Left colon (tissue), 2 donors: ENCODE measurements around the gene ATP9A. TPM values are rescaled to one million over a fixed set of nuclear protein-coding genes. Genes with fewer than 3 reads are reported as not detected.
"Not testable (repeated sequence)": the region's sequence is repeated elsewhere in the genome, so short reads cannot be mapped to it uniquely, and the experiment has no call there.

Source experiments
- ATAC-seq: fragments of 200-7000 bp; cut with Tn5 transposase; one replicate; pipeline ENCODE4 v1.9.1; 2020; ENCODE audit warnings: mild to moderate bottlenecking, moderate library complexity
- DNase-seq, 2 donors: peaks; one replicate each; pipeline ENCODE4 v3.0.0-alpha.2; 2020
- intact Hi-C, 2 donors: fragments of 100-400 bp; cut with DNase I in 1 of 2; cut with micrococcal nuclease in 1 of 2; formaldehyde crosslinking; loops; one replicate each; pipeline versions ENCODE4 v1.11.2 to v1.14.0; 2022; cut with DNase I, micrococcal nuclease
- total RNA-seq, 2 donors: library from RNA; stranded (reverse); fragmentation: NEBNext Ultra II Directional; extraction: Animal tissue kit (Norgen Biotek cat#: 25700); gene quantifications; one replicate each; pipeline ENCODE4 v1.2.1, GENCODE V29; 2021
- donor health status: DM: no; HTN: no; CAD: no.
- donor health status: DM: yes; HTN: yes; CAD: no.

ATP9A gene
- total RNA-seq, 2 donors from 2014 or later, result 66.8 to 90.1 TPM

DNA sequence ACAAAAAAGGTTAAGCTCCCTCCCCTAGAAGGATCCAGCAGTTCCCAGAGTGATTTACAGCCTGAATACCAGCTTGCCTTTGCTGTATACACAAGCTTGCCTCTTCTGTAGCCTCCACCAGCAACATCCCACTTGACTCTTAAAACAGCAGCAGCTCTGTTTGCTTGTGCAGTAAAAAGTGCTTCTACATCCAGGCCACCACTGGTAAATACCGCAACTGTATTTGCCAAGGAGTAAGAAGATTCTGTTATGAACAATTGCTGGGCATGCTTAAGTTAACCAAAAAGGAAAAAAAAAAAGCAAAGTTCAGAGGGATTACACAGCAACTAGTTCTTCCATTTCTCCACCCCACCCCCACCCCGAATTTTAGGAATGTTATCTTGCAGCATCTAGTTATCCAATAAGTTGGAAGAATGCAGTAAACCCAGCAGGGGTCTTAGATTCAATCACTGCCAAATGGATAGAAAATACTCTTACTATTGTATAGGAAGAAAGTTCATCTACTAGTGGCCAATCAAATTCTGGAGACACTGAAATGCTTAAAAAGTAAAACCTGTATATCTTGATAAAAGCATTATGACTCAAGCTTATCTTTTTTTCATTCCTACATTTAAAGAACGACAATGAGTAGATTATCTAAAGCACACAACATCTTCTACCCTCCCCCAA is 29.3 kb upstream of the ATP9A start:
- DNase-seq (no peak), ATAC-seq (no peak)
- intact Hi-C loops, result no loop called here

DNA sequence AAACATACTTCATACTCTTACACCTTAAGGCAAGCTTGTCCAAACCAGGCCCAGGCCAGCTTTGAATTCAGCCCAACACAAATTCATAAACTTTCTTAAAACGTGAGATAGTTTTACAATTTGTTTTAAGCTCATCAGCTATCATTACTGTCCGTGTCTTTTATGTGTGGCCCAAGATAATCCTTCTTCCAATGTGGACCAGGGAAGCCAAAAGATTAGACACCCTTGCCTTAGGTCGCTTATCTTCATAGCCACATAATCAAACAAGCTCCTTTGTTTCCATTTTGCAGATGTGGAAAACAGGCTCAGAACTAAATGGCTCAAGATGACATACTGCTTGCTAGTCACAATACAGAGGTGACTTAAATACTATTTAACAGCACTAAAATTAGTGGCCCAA is 28.1 kb upstream of the ATP9A start:
- intact Hi-C loops, result no loop called here
- no peak for DNase-seq
- no peak for ATAC-seq

DNA sequence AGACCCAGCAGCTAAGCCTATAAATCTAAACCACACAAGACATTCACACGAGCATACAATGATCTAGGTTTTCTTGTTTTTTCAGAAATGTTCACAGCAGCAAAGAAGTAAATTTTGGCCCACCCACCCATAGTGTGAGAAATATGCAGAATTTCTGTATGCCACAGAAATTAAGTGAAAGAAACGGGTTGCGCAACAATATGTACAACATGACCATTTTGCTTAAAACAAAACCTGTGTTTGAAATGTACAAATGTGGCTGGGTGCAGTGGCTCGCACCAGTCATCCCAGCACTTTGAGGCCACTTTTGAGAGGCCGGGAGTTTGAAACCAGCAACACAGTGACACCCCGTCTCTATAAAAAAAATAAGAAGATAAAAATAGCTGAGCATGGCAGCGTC is 24.8 kb upstream of the ATP9A start:
- no peak for ATAC-seq
- DNase-seq, result no peak
- intact Hi-C loops, result no loop called here

DNA sequence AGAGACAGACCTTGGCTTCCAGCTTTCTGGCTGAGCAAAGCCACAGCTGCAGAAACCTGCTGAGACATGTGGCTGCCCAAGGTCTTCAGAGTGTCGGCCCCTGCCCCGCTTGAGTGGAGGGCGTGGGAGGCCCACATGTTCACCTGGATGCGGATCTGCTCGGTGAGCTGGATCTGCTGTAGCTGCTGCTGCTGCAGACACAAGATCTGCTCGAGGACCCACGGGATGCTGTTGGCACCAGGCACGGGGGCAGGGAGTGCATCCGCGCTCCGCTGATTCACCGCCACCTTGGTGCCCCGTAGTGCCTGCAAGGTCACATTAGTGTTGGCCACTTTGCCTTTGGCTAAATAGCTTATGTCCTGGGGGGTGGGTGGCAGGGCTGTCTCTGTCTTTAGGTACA is 23.4 kb upstream of the ATP9A start:
- intact Hi-C loops, result no loop called here
- ATAC-seq (no peak), DNase-seq (no peak)

DNA sequence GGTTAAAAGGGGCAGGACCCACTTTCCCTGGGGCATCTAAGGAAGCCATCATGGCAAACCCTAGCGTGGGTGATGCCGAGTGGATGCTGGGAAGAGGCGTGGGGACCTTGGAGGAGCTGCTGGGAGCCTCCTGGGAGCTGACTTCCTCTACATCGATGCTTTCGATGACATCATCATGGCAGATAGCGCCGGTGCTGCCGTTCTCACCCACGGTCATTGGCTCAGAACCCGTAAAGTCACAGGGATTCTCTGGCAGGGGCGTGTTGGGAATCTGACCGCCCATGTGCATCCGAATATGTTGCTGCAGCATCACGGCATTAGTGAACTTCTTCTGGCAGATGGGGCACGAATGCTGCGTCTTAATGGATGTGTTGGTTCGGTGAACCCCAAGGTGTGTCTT is 22.1 kb upstream of the ATP9A start:
- DNase-seq, result no peak
- intact Hi-C loops, result no loop called here
- no peak for ATAC-seq

DNA sequence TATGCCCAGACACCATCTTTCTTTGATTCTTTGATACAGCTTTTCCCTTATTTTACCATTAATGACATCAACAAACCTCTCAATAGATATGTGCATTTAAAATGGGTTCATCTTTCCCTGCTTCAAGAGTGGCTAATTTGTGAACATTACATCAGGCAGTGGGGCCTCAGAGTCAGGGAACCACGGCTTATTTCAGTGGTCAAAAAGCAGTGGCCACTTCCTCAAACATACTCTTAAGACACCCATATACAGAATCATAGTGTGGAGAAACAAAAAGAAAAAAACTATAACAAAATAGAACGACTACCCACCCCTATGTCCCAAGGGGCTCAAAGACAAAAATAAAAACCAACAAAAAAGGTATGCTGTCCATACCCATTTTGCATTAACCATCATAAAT is 21.2 kb upstream of the ATP9A start:
- intact Hi-C loops, result no loop called here
- ATAC-seq (no peak), DNase-seq (no peak)

DNA sequence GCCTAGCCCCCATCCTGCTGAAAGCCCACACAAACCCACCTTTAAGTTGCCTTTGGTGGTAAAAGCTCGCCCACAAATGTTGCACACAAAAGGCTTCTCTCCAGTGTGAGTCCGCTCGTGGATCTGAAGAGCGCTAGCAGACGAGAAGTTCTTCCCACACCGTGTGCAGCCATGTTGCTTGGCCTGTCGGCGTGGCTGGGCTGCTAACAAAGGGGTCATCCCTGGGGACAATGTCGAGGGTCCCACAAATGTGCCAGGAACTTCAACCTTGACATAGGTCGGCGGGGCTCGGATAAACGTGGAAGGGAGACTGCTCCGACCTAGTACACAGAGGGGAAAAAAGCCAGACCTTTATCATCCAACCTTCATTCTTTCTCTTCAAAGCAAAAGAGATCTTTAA is 20.6 kb upstream of the ATP9A start:
- DNase-seq, result no peak
- ATAC-seq, result no peak
- intact Hi-C loops, result no loop called here

DNA sequence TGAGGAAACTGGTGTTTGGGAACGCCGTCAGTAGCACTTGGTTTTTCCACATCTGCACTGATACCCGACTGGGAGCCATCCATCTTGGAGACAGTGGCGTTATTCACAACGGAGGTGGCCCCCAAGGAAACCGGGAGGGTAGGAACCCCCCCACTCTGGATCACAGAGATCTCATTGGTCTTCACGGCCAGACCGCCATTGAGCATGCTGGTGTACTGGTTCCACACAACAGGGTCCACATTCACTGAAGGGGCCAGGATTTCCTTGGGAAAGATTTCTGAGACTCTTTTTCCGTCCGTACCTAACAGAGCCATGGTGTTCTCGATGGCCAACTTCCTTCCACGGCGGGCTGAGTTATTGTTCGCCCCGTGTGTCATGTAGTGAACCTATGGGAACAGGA is 16.1 kb upstream of the ATP9A start:
- no peak for DNase-seq
- ATAC-seq, result no peak
- intact Hi-C loops, result no loop called here

DNA sequence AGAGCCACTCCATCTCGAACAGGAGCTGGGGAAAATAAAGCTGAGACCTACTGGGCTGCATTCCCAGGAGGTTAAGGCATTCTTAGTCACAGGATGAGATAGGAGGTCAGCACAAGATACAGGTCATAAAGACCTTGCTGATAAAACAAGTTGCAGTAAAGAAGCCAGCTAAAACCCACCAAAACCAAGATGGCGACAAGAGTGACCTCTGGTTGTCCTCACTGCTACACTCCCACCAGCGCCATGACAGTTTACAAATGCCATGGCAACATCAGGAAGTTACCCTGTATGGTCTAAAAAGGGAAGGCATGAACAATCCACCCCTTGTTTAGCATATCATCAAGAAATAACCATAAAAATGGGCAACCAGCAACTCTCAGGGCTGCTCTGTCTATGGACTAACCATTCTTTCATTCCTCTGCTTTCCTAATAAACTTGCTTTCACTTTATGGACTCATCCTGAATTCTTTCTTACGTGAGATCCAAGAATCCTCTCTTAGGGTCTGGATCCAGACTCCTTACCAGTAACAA is 10.1 kb upstream of the ATP9A start:
- ATAC-seq, DNase-seq, intact Hi-C loops: not testable (repeated sequence)

DNA sequence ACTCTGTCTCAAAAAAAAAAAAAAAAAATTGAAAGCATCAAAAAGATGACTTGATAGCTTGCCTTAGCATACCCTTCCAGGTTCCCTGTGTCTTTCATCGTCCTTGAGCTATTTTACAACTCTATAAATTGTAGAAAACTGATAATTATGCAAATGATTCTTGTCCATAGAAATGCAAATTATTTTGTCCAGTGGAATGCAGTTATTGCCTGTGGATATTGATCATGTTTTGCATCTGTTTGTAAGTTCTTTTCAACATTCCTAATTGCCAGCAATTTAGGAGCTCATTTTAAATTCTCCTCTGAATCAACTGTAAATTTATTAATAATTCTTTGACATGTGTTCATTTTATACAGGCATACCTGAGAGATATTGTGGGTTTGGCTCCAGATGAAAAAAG is 7.1 kb upstream of the ATP9A start:
- intact Hi-C loops, result no loop called here
- ATAC-seq (no peak), DNase-seq (no peak)

DNA sequence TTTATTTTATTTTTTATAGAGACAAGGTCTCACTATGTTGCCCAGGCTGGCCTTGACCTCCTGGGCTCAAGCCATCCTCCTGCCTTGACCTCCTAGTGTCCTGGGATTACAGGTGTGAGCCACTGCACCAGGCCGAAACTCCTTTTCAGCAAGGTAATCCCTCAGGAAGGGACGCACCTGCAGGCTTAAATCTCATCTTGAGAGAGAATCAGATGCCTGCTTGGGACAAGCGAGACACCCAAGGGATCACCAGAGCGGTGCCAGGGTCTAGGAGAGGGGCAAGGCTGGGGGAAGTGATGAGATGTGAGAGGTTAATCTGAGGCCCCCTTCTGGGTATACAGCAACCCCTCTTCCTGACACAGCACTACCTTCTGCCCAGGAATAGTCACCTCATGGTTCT is 4.0 kb upstream of the ATP9A start:
- DNase-seq, result no peak
- no peak for ATAC-seq
- intact Hi-C loops, result no loop called here

DNA sequence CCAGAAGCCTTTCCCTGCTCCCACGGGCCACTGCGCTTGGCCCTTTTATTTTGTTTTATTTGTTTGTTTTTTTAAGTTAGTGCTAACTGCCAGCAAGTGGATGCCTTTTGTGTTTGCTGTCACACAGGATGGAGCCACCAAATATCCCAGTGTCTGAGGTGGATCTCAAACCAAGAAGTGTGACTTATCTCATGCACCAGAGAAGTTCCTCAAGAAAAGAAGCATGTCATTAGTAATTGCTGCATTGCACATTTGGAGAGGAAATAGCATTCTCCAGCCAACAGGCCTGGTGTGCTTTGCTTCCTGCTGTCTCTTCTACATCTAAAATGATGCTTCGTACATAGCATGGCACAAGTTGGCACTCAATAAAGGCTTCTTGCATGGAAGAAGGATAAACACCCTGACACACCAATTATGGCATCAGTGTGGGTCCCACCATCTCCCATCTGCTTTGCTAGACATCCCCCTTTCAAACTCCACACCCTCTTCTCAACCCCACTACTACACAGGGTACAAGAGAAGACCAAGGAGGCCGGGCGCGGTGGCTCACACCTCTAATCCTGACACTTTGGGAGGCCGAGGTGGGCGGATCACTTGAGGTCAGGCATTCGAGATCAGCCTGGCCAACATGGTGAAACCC is 1.9 kb upstream of the ATP9A start:
- no peak for DNase-seq
- intact Hi-C loops, result no loop called here
- ATAC-seq, result no peak

DNA sequence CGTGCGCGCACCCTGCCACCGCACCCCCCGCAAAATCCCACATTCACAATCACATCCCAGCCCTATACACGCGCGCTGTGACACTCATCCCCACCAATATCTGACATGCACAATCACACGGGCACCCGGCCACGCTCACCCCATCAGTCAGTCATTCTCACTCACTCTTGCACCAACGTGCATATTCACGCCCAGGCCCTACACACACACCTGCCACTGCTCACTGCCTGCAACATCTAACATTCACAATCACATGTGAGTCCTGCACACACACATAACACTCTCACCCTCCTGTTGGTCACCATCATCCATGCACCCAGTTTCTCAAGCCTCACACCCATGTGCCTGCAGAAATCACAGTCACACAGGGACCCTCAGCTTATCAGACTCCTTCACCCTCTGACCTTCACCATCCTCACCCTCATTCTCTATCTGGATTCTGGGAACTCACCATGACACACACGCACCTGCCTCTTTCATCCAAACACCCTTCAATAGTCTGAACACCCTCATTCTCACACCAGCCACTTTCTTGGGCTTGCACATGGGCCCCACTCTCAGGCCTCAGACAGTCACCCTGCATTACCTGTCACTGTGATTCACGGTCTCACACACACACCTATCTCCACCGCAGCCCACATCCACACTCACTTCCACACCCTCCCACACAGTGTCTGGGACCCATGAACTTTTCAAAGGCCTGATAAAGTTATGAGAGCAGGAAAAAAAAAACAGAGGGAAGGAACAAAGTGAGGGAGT is 748 bp upstream of the ATP9A start:
- no peak for DNase-seq
- intact Hi-C loops, result no loop called here
- ATAC-seq, result no peak

DNA sequence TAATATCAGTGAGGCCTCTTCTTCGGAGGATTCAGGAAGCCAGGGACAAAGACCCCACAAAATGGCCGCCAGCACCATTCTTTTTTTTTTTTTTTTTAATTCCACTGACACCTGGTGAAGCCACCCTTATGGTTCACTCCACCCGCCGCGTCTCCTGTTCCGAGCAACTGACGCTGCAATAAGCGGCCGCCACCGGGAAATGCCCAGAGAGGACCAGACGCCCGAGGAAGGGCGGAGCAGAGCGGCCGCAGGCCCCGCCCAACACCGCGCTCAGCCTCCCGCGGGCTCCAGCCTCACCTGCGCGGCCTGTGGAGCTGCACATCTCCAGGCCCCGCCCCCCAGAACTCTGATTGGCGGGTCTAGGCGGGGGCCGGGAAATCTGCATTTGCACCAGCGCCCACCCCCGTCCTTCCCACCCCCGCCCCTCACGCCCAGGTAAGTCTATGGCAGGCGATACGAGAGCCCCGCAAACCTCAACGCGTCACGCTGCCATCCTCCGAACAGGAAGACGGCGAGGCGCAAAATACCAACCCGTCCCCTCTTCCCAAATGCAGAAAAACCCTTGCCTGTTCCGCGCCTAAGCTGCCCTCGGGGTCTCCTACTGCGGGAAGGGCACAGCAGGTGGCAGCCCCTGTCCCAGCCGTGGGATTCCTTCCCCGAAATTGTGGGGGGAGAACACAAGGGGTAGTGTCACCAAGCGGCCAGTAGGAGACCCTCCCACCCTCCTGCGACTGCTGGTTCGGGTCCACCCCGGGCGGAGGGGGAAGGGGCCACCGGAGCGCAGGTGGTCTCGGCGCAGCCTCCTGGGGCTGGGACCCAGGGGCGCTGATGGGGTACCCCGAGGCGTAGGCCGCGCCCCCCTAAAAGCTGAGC is 960 bp downstream of the ATP9A start:
- intact Hi-C loops, result no loop called here
- peak; percentile 93 to 94 for DNase-seq
- peak; percentile 92 for ATAC-seq

DNA sequence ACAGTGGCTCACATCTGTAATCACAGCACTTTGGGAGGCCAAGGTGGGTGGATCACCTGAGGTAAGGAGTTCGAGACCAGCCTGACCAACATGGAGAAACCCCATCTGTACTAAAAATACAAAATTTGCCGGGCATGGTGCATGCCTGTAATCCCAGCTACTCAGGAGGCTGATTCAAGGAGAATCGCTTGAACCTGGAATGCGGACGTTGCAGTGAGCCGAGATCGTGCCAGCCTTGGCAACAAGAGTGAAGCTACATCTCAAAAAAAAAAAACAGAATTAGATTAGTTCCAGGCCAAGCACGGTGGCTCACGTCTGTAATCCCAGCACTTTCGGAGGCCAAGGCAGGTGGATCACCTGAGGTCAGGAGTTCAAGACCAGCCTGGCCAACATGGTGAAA is 2.8 kb downstream of the ATP9A start:
- DNase-seq, ATAC-seq, intact Hi-C loops: not testable (repeated sequence)

DNA sequence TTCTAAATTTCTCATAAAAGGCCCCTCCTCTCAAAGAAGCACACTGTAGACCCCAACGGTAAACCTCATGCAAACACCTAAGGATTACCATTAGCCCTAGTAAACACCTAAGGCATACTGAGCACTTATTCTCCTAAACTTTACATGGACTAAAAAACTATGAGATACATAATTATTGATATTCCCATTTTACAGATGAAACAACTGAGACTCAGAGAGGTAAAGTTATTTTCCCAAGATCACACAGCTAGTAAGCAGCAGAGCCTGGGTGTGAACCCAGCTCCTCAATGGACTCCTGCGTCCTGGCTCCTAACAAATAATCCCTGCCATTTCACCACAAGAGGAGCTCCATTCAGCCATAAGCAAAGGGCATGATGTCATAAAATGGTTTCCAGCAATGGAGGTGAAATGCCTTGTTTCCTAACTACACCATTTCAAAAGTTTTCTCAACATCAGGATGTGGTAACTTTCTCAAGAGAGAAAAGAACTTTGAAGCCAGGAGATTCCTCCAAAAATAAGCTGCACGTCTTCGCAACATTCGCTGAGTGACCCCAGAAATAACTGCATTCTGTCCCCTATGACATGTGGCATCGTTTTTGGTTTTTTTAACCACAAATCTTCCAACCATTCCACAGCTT is 4.1 kb downstream of the ATP9A start:
- no peak for ATAC-seq
- no peak for DNase-seq
- intact Hi-C loops, result no loop called here

DNA sequence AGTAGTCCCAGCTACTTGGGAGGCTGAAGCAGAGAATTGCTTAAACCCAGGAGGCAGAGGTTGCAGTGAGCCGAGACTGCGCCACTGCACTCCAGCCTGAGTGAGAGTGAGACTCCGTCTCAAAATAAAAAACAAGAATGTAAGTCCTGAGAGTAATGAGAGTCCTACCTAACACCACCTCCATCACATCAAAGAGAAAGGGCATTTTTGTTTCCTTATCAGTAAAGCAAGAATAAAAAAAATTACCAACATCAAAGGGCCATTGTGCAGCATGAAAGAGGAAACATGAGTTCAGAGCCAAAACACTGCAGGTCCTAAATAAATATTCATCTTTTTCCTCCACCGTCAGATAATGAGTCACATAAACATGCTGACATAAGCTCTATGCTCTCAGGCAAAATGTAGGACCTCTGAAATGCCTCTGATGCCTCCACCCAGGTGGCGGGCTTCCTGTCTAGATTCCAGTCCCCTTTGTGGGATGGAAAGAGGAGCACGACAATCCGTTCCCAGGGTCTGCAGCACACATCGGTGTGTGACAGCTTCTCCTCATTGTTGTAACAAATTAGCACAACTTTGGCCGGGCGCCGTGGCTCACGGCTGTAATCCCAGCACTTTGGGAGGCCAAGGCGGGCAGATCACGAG is 7.2 kb downstream of the ATP9A start:
- DNase-seq (no peak), ATAC-seq (peak; percentile 67)
- intact Hi-C loops, result no loop called here

DNA sequence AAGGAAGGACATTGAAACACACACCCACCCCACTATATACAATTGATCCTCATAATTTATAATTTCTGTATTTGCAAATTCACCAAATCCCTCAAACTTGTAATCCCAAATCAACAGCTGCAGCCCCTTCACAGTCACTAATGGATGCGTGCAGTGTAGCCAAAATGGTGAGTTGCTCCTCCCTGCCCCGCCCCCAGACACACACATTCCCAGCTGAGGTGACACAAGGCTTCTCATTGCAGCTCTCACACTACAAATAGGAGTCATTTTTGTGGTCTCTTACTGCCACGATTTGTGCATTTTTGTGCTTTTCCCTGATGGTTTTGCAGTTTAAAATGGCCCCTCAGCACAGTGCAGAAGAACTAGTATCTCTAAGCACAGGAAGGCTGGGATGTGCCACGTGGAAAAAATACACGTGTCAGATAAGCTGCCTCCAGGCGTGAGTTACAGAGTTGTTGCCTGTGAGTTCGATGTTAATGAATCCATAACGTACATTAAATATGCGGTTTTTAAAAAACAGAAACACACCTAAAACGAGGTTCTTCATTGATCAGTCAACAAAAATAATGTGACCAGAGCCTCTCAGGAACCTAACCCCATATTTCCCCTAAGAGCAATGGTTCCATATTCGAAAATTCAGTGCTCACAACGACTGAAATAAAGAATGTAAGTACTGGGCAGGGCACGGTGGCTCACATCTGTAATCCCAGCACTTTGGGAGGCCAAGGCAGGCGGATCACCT is 8.2 kb downstream of the ATP9A start:
- ATAC-seq (no peak), DNase-seq (no peak)
- intact Hi-C loops, result no loop called here
